GM03348 (cell line): ENCODE measurements around the gene SPI1.
"Not testable (repeated sequence)": the region's sequence is repeated elsewhere in the genome, so short reads cannot be mapped to it uniquely, and the experiment has no call there.

ENCODE experiments used
- DNase-seq: peaks from one replicate; pipeline ENCODE4 v3.0.0; 2012; ENCODE audit warnings: low spot score

SPI1 gene

DNA sequence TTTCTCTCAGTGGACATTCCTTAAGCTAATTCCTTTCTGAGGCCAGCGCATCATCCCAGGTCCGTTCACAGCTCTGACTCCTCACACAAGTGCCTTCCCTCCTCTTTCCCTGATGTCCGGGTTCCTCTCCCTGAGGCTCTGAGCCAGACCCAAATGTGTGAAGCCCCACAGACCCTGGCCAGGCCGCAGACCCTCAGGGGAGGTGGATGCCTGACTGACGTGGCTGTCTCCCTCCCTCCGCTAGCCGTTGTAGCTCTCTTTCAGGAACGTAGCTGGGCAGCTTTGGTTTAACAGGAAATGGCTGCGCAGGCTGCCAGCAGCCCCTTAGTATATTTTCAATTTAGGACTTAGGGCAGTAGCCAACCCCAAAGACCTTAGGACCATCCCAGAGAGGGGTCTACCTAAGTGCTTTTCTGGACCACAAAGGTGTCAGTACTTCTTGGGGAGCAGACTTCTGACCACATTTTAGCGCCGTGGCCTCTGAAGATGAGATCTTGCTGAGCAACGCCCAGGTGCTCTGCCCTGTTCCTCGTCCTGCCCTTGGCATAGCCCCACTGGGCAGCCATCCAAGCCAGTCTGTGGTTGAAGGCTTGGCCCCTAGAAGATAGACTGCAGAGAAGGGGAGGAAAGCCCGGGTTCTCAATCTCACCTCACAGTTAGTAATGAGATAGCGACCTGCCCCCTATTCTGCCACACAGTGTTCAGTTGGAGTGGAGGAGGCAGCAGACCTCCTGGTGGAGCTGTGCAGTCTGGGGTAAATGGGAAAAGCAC lies 52.9 kb downstream of the SPI1 start:
- no peak for DNase-seq

GRCh38 chr11:47324520-47324919 lies 53.8 kb downstream of the SPI1 start:
- no peak for DNase-seq

DNA sequence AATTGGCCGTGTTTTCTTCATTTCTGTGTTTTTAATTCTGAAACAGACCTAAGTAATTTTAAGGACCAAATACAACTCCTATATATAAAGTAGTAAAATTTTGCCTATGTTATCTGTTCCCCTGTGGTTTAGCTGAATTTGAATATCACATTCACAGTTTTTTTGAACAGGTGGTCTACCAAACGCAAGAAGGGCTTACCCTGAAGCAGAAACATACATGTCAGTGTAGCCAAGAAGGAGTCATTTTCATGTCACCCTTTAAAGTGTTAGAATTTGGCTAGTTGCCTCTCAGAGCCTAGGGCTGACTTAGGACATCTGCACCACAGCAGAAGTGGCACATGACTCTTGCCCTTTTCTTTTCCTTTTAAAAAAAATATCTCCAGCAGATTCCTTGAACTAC lies 60.2 kb downstream of the SPI1 start:
- no peak for DNase-seq

- no peak for DNase-seq
Observed at GRCh38 chr11:47317064-47317828, 61.1 kb downstream of the SPI1 start.

DNA sequence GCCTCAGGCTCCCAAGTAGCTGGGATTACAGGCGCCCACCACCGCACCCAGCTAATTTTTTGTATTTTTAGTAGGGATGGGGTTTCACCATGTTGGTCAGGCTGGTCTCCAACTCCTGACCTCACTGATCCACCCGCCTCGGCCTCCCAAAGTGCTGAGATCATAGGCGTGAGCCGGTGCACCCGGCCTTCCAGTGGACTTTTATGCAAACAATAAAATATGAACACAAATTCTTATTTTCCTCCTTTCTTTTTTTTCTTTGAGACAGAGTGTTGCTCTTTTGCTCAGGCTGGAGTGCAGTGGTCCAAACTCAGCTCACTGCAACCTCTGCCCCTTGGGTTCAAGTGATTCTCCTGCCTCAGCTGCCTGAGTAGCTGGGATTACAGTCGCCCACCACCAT lies 61.8 kb downstream of the SPI1 start:
- not testable (repeated sequence) for DNase-seq

GRCh38 chr11:47314992-47315391 lies 63.4 kb downstream of the SPI1 start:
- DNase-seq: peak; percentile 58

DNA sequence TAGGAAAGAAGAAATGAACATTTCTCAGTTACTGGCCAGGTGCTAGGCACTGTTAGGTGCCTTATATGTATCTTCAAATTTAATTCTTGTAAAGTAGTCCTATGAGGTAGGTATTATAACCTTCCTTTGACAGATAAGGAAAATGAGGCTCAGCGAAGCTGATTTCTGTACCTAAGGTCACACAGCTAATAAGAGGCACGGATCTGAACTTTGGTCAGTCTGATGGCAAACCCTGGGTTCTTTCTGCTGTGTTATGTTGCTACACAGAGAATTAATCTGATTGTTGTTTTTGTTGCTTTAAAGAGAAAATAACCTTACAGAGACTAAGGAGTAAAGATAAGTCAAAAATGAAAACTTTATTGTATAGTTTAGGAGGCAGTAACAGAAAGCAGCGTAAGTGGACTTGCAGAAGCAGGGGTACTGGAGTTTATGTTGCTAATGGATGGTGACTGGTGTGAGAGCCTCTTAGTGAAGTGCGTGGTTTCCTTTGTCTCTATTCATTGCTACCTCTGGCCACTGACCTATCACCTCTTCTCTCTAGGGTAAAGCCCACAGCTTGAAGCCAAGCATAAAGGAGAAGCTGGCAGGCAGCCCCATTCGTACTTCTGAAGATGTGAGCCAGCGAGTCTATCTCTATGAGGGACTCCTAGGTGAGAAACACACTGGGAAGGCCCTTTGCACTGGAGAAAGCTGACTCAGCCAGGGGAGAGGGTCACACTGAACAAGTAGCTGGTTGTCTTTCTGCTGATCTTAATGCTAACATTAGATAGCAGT lies 70.1 kb downstream of the SPI1 start:
- DNase-seq: no peak

- no peak for DNase-seq
Observed at GRCh38 chr11:47306484-47306844, 71.9 kb downstream of the SPI1 start.

DNA sequence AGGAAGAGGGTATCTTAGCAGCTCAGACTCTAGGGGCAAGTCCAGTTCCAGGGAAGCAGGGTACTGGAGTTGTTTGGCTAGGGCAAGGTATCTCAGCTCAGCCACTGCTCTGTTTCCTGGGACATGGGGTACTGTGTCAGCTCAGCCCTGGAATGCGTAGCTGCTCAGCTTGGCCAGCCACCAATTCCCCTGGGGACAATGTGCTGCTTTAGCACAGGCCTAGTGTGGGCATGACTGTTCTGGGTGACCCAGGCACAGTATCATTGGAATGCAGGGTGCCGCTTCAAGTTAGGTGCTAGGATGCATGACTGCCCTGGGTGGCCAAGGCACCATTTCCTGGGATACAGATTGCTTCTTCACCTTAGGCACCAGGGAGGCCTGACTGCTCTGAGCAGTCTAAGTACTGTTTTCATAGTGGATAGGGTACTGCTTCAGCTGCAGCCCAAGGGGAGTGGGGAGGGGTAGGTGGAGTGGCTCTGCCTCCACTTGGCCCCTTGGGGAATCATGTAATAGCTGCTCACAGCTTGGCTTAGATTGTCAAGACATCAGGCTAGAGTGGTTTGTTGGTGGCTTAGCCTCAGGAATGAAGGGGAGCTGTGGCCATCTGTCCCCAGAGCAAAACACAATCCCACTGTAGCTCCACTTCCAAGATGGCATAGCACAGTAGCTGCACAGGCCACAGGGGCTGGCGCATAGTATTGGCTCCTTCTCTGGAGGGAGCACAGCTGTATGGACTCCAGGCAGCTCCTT lies 72.4 kb downstream of the SPI1 start:
- DNase-seq: no peak
